Mucosa of descending colon (tissue), 3 donors: ENCODE measurements around the gene SUGP1. TPM values are rescaled to one million over a fixed set of nuclear protein-coding genes. Genes with fewer than 3 reads are reported as not detected.

ENCODE experiments used
- ATAC-seq: fragments of 200-7000 bp; cut with Tn5 transposase; one replicate; pipeline ENCODE4 v1.9.1; 2020; ENCODE audit warnings: mild to moderate bottlenecking, moderate library complexity
- DNase-seq, 3 donors: peaks; one replicate each; pipeline ENCODE4 v3.0.0-alpha.2; 2020
- H3K36me3 ChIP-seq: fragments of 200-600 bp; one replicate; pipeline ENCODE4 v1.8.0; 2021; ENCODE audit warnings: low read depth, mild to moderate bottlenecking
- H3K4me1 ChIP-seq: fragments of 200-600 bp; one replicate; pipeline ENCODE4 v1.8.0; 2021; ENCODE audit warnings: low read depth, mild to moderate bottlenecking
- H3K4me3 ChIP-seq: fragments of 200-600 bp; one replicate; pipeline ENCODE4 v1.8.0; 2021; ENCODE audit warnings: mild to moderate bottlenecking
- H3K9me3 ChIP-seq: fragments of 200-600 bp; one replicate; pipeline ENCODE4 v1.8.0; 2021; ENCODE audit warnings: mild to moderate bottlenecking
- intact Hi-C, 2 donors: fragments of 100-400 bp; cut with DNase I in 1 of 2; cut with micrococcal nuclease in 1 of 2; formaldehyde crosslinking; loops; one replicate each; pipeline versions ENCODE4 v1.11.0 to v1.11.1; 2022; cut with DNase I, micrococcal nuclease
- total RNA-seq, 3 donors: library from RNA; stranded (reverse); fragmentation: NEBNext Ultra II Directional in 2 of 3; extraction: Animal tissue kit (Norgen Biotek cat#: 25700) in 2 of 3; gene quantifications; one replicate each; pipeline versions ENCODE4 v1.2.1 to v1.2.4, GENCODE V29; 2021 to 2023
- TF ChIP-seq, protein P1 (sequence below): fragments of 200-600 bp; IDR thresholded peaks from one replicate; pipeline ENCODE4 v1.8.0; 2022; ENCODE audit warnings: antibody characterized with exemption, mild to moderate bottlenecking
- donor health status: DM: no; HTN: no; CAD: no; lungs with moderate emphysema.
- donor health status: DM: no; HTN: no; CAD: no.
- donor health status: DM: no; HTN: yes; CAD: no.

The SUGP1 gene
- total RNA-seq, 3 donors from 2014 or later: 41.0 to 46.7 (median 45.9) TPM

DNA sequence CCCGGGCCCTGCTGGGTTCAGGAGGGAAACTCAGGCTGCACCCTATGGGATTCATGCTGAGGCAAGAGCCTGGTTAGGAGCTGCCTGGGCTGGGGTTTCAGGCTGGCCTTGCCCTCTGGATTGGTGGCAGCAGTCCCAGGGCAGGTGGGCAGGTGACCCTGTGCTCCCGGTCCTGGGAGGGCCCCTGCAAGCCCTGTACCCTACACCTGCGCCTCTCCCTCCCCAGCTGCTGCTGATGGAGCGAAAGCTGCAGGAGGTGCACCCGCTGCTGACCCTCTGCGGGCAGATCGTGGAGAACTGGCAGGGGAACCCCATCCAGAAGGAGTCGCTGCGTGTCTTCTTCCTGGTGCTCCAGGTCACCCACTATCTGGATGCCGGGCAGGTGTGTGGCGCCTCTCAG lies 20.7 kb upstream of the SUGP1 start:
- intact Hi-C loops: no loop called here
- TF ChIP-seq, protein P1, sequence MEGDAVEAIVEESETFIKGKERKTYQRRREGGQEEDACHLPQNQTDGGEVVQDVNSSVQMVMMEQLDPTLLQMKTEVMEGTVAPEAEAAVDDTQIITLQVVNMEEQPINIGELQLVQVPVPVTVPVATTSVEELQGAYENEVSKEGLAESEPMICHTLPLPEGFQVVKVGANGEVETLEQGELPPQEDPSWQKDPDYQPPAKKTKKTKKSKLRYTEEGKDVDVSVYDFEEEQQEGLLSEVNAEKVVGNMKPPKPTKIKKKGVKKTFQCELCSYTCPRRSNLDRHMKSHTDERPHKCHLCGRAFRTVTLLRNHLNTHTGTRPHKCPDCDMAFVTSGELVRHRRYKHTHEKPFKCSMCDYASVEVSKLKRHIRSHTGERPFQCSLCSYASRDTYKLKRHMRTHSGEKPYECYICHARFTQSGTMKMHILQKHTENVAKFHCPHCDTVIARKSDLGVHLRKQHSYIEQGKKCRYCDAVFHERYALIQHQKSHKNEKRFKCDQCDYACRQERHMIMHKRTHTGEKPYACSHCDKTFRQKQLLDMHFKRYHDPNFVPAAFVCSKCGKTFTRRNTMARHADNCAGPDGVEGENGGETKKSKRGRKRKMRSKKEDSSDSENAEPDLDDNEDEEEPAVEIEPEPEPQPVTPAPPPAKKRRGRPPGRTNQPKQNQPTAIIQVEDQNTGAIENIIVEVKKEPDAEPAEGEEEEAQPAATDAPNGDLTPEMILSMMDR: no peak
- no peak for ATAC-seq
- no peaks in the 10 kb centered on the region for H3K9me3 ChIP-seq
- no peak overlapping the region for H3K4me3 ChIP-seq
- DNase-seq: no peak
- H3K4me1 ChIP-seq: no peaks in the 10 kb centered on the region
- H3K36me3 ChIP-seq: peaks cover 9% of the 10 kb centered on the region

DNA sequence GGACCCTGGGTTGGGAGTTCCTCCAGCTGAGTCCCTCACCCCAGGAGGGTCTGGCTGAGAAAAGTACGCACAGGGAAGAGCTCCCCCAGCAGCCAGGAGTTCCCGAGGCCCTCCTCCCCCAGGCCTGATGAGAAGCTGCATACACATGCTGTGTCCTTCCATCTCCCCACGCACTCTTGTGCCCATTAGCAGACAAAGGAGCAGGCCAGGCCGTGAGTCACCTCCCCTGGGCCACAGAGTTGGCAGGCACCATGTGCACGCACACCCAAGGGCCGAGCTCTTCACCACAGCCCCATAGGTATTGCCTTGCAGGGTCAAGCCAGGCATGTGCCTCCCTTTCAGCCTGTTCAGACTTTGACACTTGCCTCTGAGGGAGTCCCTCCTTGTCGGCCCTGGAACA lies 17.8 kb upstream of the SUGP1 start:
- DNase-seq (no peak), ATAC-seq (no peak)
- no peaks in the 10 kb centered on the region for H3K4me1 ChIP-seq
- peaks cover 4% of the 10 kb centered on the region for H3K36me3 ChIP-seq
- TF ChIP-seq, protein P1: no peak
- intact Hi-C loops: no loop called here
- H3K4me3 ChIP-seq: no peak overlapping the region
- H3K9me3 ChIP-seq: no peaks in the 10 kb centered on the region

DNA sequence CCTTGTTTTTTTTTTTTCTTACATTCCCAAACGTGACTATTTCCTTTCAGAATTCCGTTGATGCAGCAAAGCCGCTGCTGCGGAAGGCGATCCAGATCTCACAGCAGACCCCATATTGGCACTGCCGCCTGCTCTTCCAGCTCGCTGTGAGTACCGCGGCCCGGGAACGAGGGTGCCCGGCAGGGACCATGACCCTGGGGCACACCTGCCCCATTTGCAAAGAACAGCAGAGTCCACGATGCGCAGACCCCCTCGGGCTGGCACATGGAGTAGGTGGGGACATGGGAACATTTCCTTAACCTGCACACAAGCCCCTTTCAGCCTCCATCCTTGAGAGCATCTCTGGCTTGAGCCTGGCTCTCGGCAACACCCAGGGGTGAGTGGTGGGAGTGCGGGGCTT lies 16.8 kb upstream of the SUGP1 start:
- no peak overlapping the region for H3K4me3 ChIP-seq
- TF ChIP-seq, protein P1: no peak
- intact Hi-C loops: no loop called here
- no peaks in the 10 kb centered on the region for H3K9me3 ChIP-seq
- H3K36me3 ChIP-seq: peaks cover 4% of the 10 kb centered on the region
- no peaks in the 10 kb centered on the region for H3K4me1 ChIP-seq
- ATAC-seq (no peak), DNase-seq (no peak)

DNA sequence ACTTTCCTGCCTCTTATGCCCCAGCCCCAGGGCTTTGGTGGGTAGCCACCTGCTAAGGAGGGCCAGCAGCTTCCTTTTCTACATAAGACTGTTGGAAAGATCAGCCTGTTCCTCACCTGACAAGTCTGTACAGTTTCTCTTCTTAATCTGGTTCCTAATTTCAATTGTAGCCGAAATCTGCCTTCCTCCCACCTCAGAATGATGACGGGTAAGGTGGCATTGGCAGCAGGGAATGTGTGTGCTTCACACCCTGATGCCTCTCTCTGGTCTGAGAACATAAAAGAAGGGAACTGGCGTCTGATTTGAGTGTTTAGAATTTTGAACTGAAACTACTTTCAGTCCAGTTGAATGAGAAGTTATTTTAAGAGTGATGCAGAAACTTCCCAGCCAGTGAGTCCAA lies 16.3 kb upstream of the SUGP1 start:
- ATAC-seq: no peak
- TF ChIP-seq, protein P1: no peak
- H3K36me3 ChIP-seq: peaks cover 4% of the 10 kb centered on the region

DNA sequence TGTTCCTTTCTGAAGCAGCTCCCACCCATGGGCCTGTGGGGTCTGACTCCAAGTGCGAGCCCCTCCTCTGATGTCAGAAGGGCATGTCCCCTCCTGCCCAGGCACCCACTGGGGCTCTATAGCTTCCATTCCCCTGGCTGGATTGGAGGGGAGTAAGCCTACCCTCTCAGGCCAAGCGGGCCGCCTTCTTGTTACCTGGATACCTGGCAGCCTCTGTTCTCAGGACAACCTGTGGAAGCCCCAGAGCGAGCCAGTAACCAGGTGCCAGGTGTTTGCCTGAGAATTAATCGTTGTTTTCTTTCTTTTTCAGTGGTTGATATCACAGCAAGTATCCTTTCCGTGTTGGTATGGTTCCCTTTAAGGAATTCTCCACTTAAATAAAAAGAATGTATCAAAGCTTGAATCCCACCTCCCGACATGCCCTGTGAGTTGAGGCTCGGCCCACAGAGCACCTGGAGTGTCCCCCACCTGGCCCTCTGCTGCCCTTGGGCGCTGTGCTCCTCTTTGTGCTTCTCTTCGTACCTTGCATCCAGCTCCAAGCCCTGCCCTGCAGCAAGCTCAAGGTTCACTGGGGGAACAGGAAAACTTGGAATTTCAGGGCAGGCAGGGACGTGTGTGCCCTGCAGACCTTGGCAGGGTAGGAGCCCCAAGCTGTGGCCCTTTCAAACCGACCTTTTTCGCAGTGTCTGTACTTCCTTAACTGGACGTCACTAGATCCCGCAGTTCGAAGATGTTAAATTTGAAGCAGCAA lies 15.3 kb upstream of the SUGP1 start:
- Histone ChIP-seq H3K9me3 (no peaks in the 10 kb centered on the region), H3K4me1 (no peaks in the 10 kb centered on the region), H3K4me3 (no peak overlapping the region), H3K36me3 (peaks cover 4% of the 10 kb centered on the region)
- ATAC-seq (no peak), DNase-seq (no peak)
- intact Hi-C loops: no loop called here
- TF ChIP-seq, protein P1: no peak

More for the DNA sequence above, 16.3 kb upstream of the SUGP1 start:
- H3K9me3 ChIP-seq: no peaks in the 10 kb centered on the region
- H3K4me3 ChIP-seq: no peak overlapping the region
- intact Hi-C loops: no loop called here
- no peaks in the 10 kb centered on the region for H3K4me1 ChIP-seq
- DNase-seq: no peak
